Measurements from ENCODE around the gene MTHFD1L.
"Not testable (repeated sequence)": the region's sequence is repeated elsewhere in the genome, so short reads cannot be mapped to it uniquely, and the experiment has no call there.

GRCh38 chr6:151112884-151113283 lies 247.4 kb downstream of the MTHFD1L start:
- not testable (repeated sequence) for TF ChIP-seq CTCF (IDR thresholded peaks at IDR 0.05 in 8 of 11, conservative IDR thresholded peaks at IDR 0.05 in 3 of 11); POLR2A (IDR thresholded peaks at IDR 0.05); POLR2AphosphoS5 (IDR thresholded peaks at IDR 0.05)
